PC-3 (cell line): ENCODE data around the gene ENTPD1. TPM values are rescaled to one million over a fixed set of nuclear protein-coding genes. Genes with fewer than 3 reads are reported as not detected.

ENCODE experiments used
- ATAC-seq: fragments of 200-7000 bp; cut with Tn5 transposase; 2 replicates; pipeline ENCODE4 v1.9.1; 2020; ENCODE audit warnings: mild to moderate bottlenecking, moderate library complexity
- BruUV-seq: library from RNA; stranded (reverse); fragments of 400-500 nt; replicated peaks from 2 replicates; lab custom pipeline; 2021; lab: Mats Ljungman, UMichigan
- CTCF ChIA-PET: fragments of 300-600 bp; sonication (Branson Sonifier 250); formaldehyde crosslinking; loops from one replicate; lab custom pipeline; 2022; ENCODE audit warnings: antibody characterized with exemption; lab: Charles Lee
- POLR2A ChIA-PET: fragments of 300-600 bp; sonication (Branson Sonifier 250); formaldehyde crosslinking; loops from one replicate; lab custom pipeline; 2022; ENCODE audit warnings: antibody characterized with exemption; ENCODE audit not compliant: unreplicated experiment; lab: Charles Lee
- DNase-seq: peaks from one replicate; pipeline ENCODE4 v3.0.0-alpha.2; 2015
- H2AFZ ChIP-seq: fragments of 300-600 bp; sonication (generic); 2 replicates; pipeline ENCODE4 v1.6.0; 2016; ENCODE audit warnings: antibody characterized with exemption, low read length
- H3F3A ChIP-seq: fragments of 300-600 bp; sonication (generic); one replicate; pipeline ENCODE4 v1.6.0; 2017; ENCODE audit warnings: antibody characterized with exemption, low read length, control low read depth, mild to moderate bottlenecking; ENCODE audit not compliant: unreplicated experiment
- H3K27ac ChIP-seq: fragments of 300-600 bp; sonication (generic); 2 replicates; pipeline ENCODE4 v1.5.1; 2016; ENCODE audit warnings: mild to moderate bottlenecking, low read length
- H3K27me3 ChIP-seq: fragments of 300-600 bp; sonication (generic); 2 replicates; pipeline ENCODE4 v1.6.1; 2016; ENCODE audit warnings: low read length, mixed read lengths
- H3K36me3 ChIP-seq: fragments of 300-600 bp; sonication (generic); 2 replicates; pipeline ENCODE4 v1.6.1; 2016; ENCODE audit warnings: low read depth, mixed run types, low read length, mixed read lengths
- H3K4me1 ChIP-seq: fragments of 300-600 bp; sonication (generic); 2 replicates; pipeline ENCODE4 v1.5.1; 2016; ENCODE audit warnings: low read length; ENCODE audit not compliant: insufficient read depth
- H3K4me2 ChIP-seq: fragments of 300-600 bp; sonication (generic); 2 replicates; pipeline ENCODE4 v1.6.0; 2016; ENCODE audit warnings: low read length
- H3K4me3 ChIP-seq: fragments of 300-600 bp; sonication (generic); 2 replicates; pipeline ENCODE4 v1.5.1; 2016; ENCODE audit warnings: mild to moderate bottlenecking, low read length, mixed read lengths
- H3K79me2 ChIP-seq: fragments of 300-600 bp; sonication (generic); 2 replicates; pipeline ENCODE4 v1.6.1; 2017; ENCODE audit warnings: low read length, mixed read lengths
- H3K9ac ChIP-seq: fragments of 300-600 bp; sonication (generic); 2 replicates; pipeline ENCODE4 v1.6.0; 2016; ENCODE audit warnings: mild to moderate bottlenecking, low read length
- H3K9me2 ChIP-seq: fragments of 300-600 bp; sonication (generic); replicated peaks from 2 replicates; pipeline ENCODE4 v1.6.1; 2016; ENCODE audit warnings: mixed run types, low read length, mixed read lengths
- H3K9me3 ChIP-seq: fragments of 300-600 bp; sonication (generic); 2 replicates; pipeline ENCODE4 v1.6.1; 2016; ENCODE audit warnings: low read length, mixed read lengths
- H4K20me1 ChIP-seq: fragments of 300-600 bp; sonication (generic); 2 replicates; pipeline ENCODE4 v1.6.1; 2016; ENCODE audit warnings: low read length, mixed read lengths
- EZH2 ChIP-seq: fragments of 300-600 bp; sonication (generic); IDR thresholded peaks from one replicate; pipeline ENCODE4 v1.6.1; 2017; ENCODE audit warnings: antibody characterized with exemption, mild to moderate bottlenecking, low read length; ENCODE audit not compliant: unreplicated experiment
- EZH2phosphoT487 ChIP-seq: fragments of 300-600 bp; sonication (generic); IDR thresholded peaks from 2 replicates; pipeline ENCODE4 v1.6.1; 2018; ENCODE audit warnings: mild to moderate bottlenecking, antibody characterized with exemption, low read length, borderline replicate concordance
- intact Hi-C: fragments of 100-400 bp; cut with micrococcal nuclease; formaldehyde crosslinking; loops from 2 replicates; pipeline ENCODE4 v1.9.0; 2023
- total RNA-seq: library from RNA; depleted of rRNA; stranded (reverse); fragments of >200 nt; gene quantifications from 2 replicates; pipeline ENCODE4 v1.2.3, GENCODE V29; 2014
- TF ChIP-seq, protein P1 (sequence below): fragments of 300-600 bp; sonication (generic); conservative IDR thresholded peaks from 2 replicates; pipeline ENCODE4 v1.5.1; 2017; ENCODE audit warnings: antibody characterized with exemption, low read depth, mild to moderate bottlenecking, low read length

Gene ENTPD1
- total RNA-seq, 1 experiment from 2014 or later: not detected

DNA sequence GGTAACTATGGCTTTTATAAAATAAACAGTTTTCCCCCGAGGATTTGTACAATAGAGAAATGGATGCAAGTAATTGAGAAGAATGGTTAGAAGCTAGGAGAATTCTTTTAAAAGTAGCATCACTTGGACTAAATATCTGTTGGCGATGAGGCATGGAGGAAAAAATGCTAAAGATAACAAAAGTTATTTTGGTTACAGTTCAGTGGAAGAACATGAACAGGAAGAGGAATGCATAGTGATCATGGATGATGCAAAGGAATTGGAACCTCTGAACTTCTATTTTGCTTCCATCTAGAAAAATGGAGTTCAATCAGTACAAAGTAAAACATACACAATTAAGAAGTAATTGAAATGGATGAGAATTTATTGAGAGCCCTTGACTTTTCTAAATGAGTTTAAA, 32.9 kb downstream of the ENTPD1 start:
- Histone ChIP-seq H3K79me2 (no peaks in the 10 kb centered on the region), H3K4me3 (no peak overlapping the region), H3F3A (no peaks in the 10 kb centered on the region), H3K9ac (no peak overlapping the region), H3K9me2 (no peaks in the 10 kb centered on the region; the same call in 1 of the 2 replicates), H3K27ac (no peak overlapping the region), H3K4me1 (peaks cover 10% of the 10 kb centered on the region), H2AFZ (no peak overlapping the region), H3K9me3 (no peaks in the 10 kb centered on the region), H3K36me3 (no peaks in the 10 kb centered on the region), H3K4me2 (no peak overlapping the region), H4K20me1 (no peaks in the 10 kb centered on the region), H3K27me3 (no peaks in the 10 kb centered on the region)
- BruUV-seq: no TSS peak
- CTCF ChIA-PET: no interaction called here
- POLR2A ChIA-PET: no interaction called here
- DNase-seq (no peak), ATAC-seq (no peak)
- intact Hi-C loops: no loop called here
- TF ChIP-seq EZH2 (no peak), EZH2phosphoT487 (no peak)
- TF ChIP-seq, protein P1, sequence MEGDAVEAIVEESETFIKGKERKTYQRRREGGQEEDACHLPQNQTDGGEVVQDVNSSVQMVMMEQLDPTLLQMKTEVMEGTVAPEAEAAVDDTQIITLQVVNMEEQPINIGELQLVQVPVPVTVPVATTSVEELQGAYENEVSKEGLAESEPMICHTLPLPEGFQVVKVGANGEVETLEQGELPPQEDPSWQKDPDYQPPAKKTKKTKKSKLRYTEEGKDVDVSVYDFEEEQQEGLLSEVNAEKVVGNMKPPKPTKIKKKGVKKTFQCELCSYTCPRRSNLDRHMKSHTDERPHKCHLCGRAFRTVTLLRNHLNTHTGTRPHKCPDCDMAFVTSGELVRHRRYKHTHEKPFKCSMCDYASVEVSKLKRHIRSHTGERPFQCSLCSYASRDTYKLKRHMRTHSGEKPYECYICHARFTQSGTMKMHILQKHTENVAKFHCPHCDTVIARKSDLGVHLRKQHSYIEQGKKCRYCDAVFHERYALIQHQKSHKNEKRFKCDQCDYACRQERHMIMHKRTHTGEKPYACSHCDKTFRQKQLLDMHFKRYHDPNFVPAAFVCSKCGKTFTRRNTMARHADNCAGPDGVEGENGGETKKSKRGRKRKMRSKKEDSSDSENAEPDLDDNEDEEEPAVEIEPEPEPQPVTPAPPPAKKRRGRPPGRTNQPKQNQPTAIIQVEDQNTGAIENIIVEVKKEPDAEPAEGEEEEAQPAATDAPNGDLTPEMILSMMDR: no peak

DNA sequence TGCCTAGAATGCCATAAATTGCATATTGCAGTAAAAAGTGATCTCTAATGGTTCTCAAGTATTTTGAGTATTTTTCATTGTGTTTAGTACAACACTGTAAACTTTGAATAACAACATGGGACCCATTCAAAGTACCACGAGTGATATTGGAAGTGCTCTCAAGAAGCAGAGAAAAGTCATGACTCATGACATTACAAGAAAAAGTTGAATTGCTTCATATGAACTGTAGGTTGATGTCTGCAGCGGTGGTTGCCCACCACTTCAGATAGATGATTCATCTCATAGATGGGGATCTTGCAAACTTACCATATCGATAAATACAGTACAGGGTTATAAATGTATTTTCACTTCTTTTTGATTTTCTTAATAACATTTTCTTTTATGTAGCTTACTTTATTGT, 33.9 kb downstream of the ENTPD1 start:
- Histone ChIP-seq H3K27me3 (no peaks in the 10 kb centered on the region), H3K27ac (no peak overlapping the region), H2AFZ (no peak overlapping the region), H3K4me2 (no peak overlapping the region), H3K36me3 (no peaks in the 10 kb centered on the region), H3F3A (no peaks in the 10 kb centered on the region), H4K20me1 (no peaks in the 10 kb centered on the region), H3K4me3 (no peak overlapping the region), H3K9me2 (no peaks in the 10 kb centered on the region; the same call in 1 of the 2 replicates), H3K9ac (no peak overlapping the region), H3K79me2 (no peaks in the 10 kb centered on the region), H3K9me3 (no peaks in the 10 kb centered on the region), H3K4me1 (peaks cover 10% of the 10 kb centered on the region)
- intact Hi-C loops: no loop called here
- ChIA-PET POLR2A (no interaction called here), CTCF (no interaction called here)
- BruUV-seq: no TSS peak
- ATAC-seq (no peak), DNase-seq (no peak)
- TF ChIP-seq, protein P1: no peak
- no peak for TF ChIP-seq EZH2
- TF ChIP-seq EZH2phosphoT487: no peak

DNA sequence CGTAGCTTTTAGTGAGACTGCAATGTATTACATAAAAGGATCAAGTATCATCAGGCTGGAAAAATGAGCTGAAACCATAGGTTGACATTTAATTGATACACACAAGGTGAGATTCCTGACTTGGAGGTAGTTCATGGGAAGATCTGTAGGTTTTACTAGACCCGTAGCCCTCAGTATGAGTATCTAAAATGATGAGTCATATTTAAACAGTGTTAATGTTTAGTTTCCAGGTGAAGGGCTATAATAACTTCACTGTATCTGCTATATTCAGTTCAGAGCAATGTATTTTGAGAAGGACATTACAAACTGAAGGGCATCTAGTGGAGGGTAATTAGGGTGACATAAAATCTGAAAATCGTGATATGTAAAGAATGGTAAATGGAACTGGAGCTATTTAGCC, 35.0 kb downstream of the ENTPD1 start:
- DNase-seq: peak; percentile 42
- H3K4me1 ChIP-seq: peaks cover 12% of the 10 kb centered on the region
- no peaks in the 10 kb centered on the region for H4K20me1 ChIP-seq
- CTCF ChIA-PET: no interaction called here
- intact Hi-C loops: no loop called here
- H3K27ac ChIP-seq: no peak overlapping the region
- no peak overlapping the region for H3K4me2 ChIP-seq
- H3F3A ChIP-seq: no peaks in the 10 kb centered on the region
- TF ChIP-seq EZH2: no peak
- TF ChIP-seq, protein P1: no peak
- no peak for TF ChIP-seq EZH2phosphoT487
- no peaks in the 10 kb centered on the region for H3K79me2 ChIP-seq
- no peaks in the 10 kb centered on the region for H3K9me2 ChIP-seq
- no peak overlapping the region for H3K4me3 ChIP-seq
- H3K9me3 ChIP-seq: no peaks in the 10 kb centered on the region
- H2AFZ ChIP-seq: no peak overlapping the region
- no TSS peak for BruUV-seq
- POLR2A ChIA-PET: no interaction called here
- H3K27me3 ChIP-seq: no peaks in the 10 kb centered on the region
- H3K36me3 ChIP-seq: no peaks in the 10 kb centered on the region
- peak; percentile 53 for ATAC-seq
- H3K9ac ChIP-seq: no peak overlapping the region
